Endothelial cell of umbilical vein (primary cell): ENCODE measurements around the gene MTA2. TPM values are rescaled to one million over a fixed set of nuclear protein-coding genes. Genes with fewer than 3 reads are reported as not detected.

Source experiments
- BruUV-seq: library from RNA; stranded (reverse); fragments of 400-500 nt; replicated peaks from 2 replicates; lab custom pipeline; 2021; lab: Mats Ljungman, UMichigan
- CTCF ChIA-PET: fragments of 300-600, 350-600 bp; sonication (Branson Sonifier 250); formaldehyde crosslinking; loops from one replicate; lab custom pipeline; 2021; ENCODE audit warnings: antibody characterized with exemption, inconsistent platforms; lab: Charles Lee
- POLR2A ChIA-PET: fragments of 300-600, 350-600 bp; sonication (Branson Sonifier 250); formaldehyde crosslinking; loops from one replicate; lab custom pipeline; 2021; ENCODE audit warnings: antibody characterized with exemption, inconsistent platforms; lab: Charles Lee
- DNase-seq: peaks from one replicate; pipeline ENCODE4 v3.0.0-alpha.2; 2011; ENCODE audit warnings: low read depth, low spot score
- FAIRE-seq: peaks from 2 replicates; lab custom pipeline; 2011; peaks lifted over from hg19 to GRCh38; lab: Jason Lieb, UNC
- H2AFZ ChIP-seq: 2 replicates; pipeline ENCODE4 v1.6.0; 2012; ENCODE audit warnings: low read depth, low read length, control low read depth, inconsistent platforms
- H3K27ac ChIP-seq: 2 replicates; pipeline ENCODE4 v1.5.1; 2011; ENCODE audit warnings: low read depth, mild to moderate bottlenecking, control low read depth, low read length, moderate library complexity; ENCODE audit not compliant: insufficient read depth
- H3K27me3 ChIP-seq, 2 experiments: 2 replicates each; pipeline versions ENCODE4 v1.6.0 to v1.6.1; 2011; ENCODE audit warnings: low read length in 2 of 2, mixed read lengths in 1 of 2; ENCODE audit not compliant: control insufficient read depth in 2 of 2, insufficient read depth in 2 of 2
- H3K36me3 ChIP-seq, 2 experiments: 2 replicates in 1 of 2; 3 replicates in 1 of 2; pipeline ENCODE4 v1.5.1; 2011; ENCODE audit warnings: low read length in 2 of 2, mild to moderate bottlenecking in 1 of 2, moderate library complexity in 1 of 2; ENCODE audit not compliant: control insufficient read depth in 2 of 2, insufficient read depth in 2 of 2; ENCODE audit errors: extremely low read depth in 1 of 2
- H3K4me1 ChIP-seq: 3 replicates; pipeline ENCODE4 v1.5.1; 2011; ENCODE audit warnings: mild to moderate bottlenecking, low read length; ENCODE audit not compliant: control insufficient read depth, insufficient read depth; ENCODE audit errors: extremely low read depth
- H3K4me2 ChIP-seq: 2 replicates; pipeline ENCODE4 v1.6.1; 2011; ENCODE audit warnings: low read length, control low read depth, mixed read lengths; ENCODE audit not compliant: insufficient read depth
- H3K4me3 ChIP-seq, 3 experiments: fragments of 200-600 bp in 1 of 3; sonication (generic), shearing (Covaris generic) in 1 of 3; replicated peaks in 1 of 3; 2 replicates each; pipeline ENCODE4 v1.5.1; 2011 to 2016; ENCODE audit warnings: control low read depth in 3 of 3, low read length in 3 of 3, mild to moderate bottlenecking in 2 of 3, inconsistent platforms in 1 of 3, low read depth in 1 of 3, moderate library complexity in 1 of 3; ENCODE audit not compliant: insufficient read depth in 1 of 3
- H3K79me2 ChIP-seq: 2 replicates; pipeline ENCODE4 v1.6.0; 2012; ENCODE audit warnings: low read length, inconsistent platforms; ENCODE audit not compliant: control insufficient read depth, insufficient read depth
- H3K9ac ChIP-seq: replicated peaks from 2 replicates; pipeline ENCODE3; 2011; ENCODE audit warnings: low read length, control low read depth; ENCODE audit not compliant: insufficient read depth; ENCODE audit errors: extremely low read depth
- H3K9me1 ChIP-seq: replicated peaks from 3 replicates; pipeline ENCODE4 v1.6.0; 2011; ENCODE audit warnings: mild to moderate bottlenecking, low read length; ENCODE audit not compliant: control insufficient read depth, insufficient read depth; ENCODE audit errors: extremely low read depth
- H3K9me3 ChIP-seq: replicated peaks from 2 replicates; pipeline ENCODE4 v1.5.1; 2012; ENCODE audit warnings: low read length, inconsistent platforms; ENCODE audit not compliant: control insufficient read depth, insufficient read depth
- H4K20me1 ChIP-seq: replicated peaks from 2 replicates; pipeline ENCODE3; 2011; ENCODE audit warnings: mild to moderate bottlenecking, low read length; ENCODE audit not compliant: control insufficient read depth, insufficient read depth; ENCODE audit errors: extremely low read depth
- EZH2 ChIP-seq: IDR thresholded peaks from 2 replicates; pipeline ENCODE4 v1.6.1; 2012; ENCODE audit warnings: borderline replicate concordance, low read depth, mild to moderate bottlenecking, moderate library complexity, low read length, inconsistent platforms; ENCODE audit not compliant: severe bottlenecking
- FOS ChIP-seq: IDR thresholded peaks from 2 replicates; pipeline ENCODE4 v1.6.1; 2011; ENCODE audit warnings: mild to moderate bottlenecking, low read length, moderate library complexity, borderline replicate concordance; ENCODE audit not compliant: insufficient read depth
- GATA2 ChIP-seq: IDR thresholded peaks from 2 replicates; pipeline ENCODE4 v1.7.0; 2011; ENCODE audit warnings: low read depth, mild to moderate bottlenecking, moderate library complexity, mixed read lengths, low read length; ENCODE audit not compliant: insufficient read length, insufficient read depth
- JUN ChIP-seq: IDR thresholded peaks from 2 replicates; pipeline ENCODE4 v1.6.1; 2011; ENCODE audit warnings: borderline replicate concordance, low read depth; ENCODE audit not compliant: insufficient read length, insufficient read depth
- MYC ChIP-seq: IDR thresholded peaks from one replicate; pipeline ENCODE4 v1.6.1; 2011; ENCODE audit warnings: mild to moderate bottlenecking, low read depth, low read length
- POLR2A ChIP-seq: IDR thresholded peaks from 2 replicates; pipeline ENCODE4 v1.6.1; 2012; ENCODE audit warnings: low read depth, mild to moderate bottlenecking, control low read depth, low read length
- POLR2AphosphoS5 ChIP-seq: IDR thresholded peaks from 2 replicates; pipeline ENCODE4 v1.6.1; 2012; ENCODE audit warnings: low read depth, mild to moderate bottlenecking, control low read depth, low read length, moderate library complexity; ENCODE audit not compliant: insufficient read depth
- dilution Hi-C: fragments of 300-500 bp; cut with MboI; formaldehyde crosslinking; loops from one replicate; pipeline ENCODE4 v1.15.0; 2019; ENCODE audit warnings: low sequenced_read_pairs; ENCODE audit not compliant: extremely low pct_ligation_motif_present
- intact Hi-C: fragments of 100-400 bp; cut with micrococcal nuclease; formaldehyde crosslinking; loops from one replicate; pipeline ENCODE4 v1.10.0; 2022
- polyA plus RNA-seq, 4 experiments: library from polyadenylated mRNA; depleted of rRNA in 3 of 4; stranded (reverse) in 3 of 4; unstranded in 1 of 4; fragments of >200 nt; gene quantifications; 2 replicates each; pipeline versions ENCODE4 v1.2.1 to v1.2.3, GENCODE V29; 2011 to 2012; ENCODE audit warnings: missing spikeins in 1 of 4
- total RNA-seq: library from RNA; stranded (reverse); gene quantifications from 2 replicates; pipeline ENCODE4 v1.2.3, GENCODE V29; 2021
- TF ChIP-seq, protein P1 (sequence below): IDR thresholded peaks from 2 replicates; pipeline ENCODE4 v1.6.1; 2011; ENCODE audit not compliant: insufficient read depth, insufficient read length

The MTA2 gene
- total and polyA plus RNA-seq, 2 donors (not counting 3 experiments of a cell fraction or from before 2014, with no cell fraction given), result 40.4 to 166 TPM

DNA sequence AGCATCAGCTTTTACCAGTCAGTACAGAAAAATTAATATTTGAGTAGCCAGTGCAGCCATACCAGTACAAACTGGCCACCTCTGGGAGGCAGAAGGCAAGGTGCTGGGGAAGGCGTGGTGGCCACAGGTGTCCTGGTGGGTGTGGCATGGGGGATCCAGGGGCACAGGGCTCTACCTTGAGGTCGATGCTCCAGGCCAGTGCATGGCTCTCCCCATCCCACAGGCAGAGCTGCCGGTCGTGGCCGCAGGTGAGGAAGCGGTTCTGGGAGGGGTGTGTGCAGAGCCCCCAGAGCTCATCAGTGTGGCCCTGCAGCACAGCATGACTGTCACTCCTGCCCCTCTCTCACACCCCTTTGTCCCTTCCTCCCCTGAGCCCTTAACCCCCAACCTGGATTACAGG, 3.8 kb upstream of the MTA2 start:
- ChIA-PET POLR2A (no interaction called here), CTCF (interaction anchor here (1.9 kb wide), 1 partner anchor 181 kb away, joined by 4 read pairs; no protein-coding TSS in a partner anchor)
- H2AFZ ChIP-seq, result no peak overlapping the region
- intact Hi-C loops, result no loop called here
- peaks cover 7% of the 10 kb centered on the region for H3K4me1 ChIP-seq
- H3K27me3 ChIP-seq, result no peaks in the 10 kb centered on the region
- H3K4me3 ChIP-seq, result no peak overlapping the region
- H3K27ac ChIP-seq, result no peak overlapping the region
- H3K9me1 ChIP-seq, result no peaks in the 10 kb centered on the region
- H4K20me1 ChIP-seq, result no peaks in the 10 kb centered on the region
- TF ChIP-seq GATA2, result no peak
- no peak for TF ChIP-seq EZH2
- TF ChIP-seq POLR2A, result no peak
- TF ChIP-seq, protein P1, sequence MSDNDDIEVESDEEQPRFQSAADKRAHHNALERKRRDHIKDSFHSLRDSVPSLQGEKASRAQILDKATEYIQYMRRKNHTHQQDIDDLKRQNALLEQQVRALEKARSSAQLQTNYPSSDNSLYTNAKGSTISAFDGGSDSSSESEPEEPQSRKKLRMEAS, result no peak
- TF ChIP-seq FOS, result no peak
- TF ChIP-seq POLR2AphosphoS5, result no peak
- no peak for TF ChIP-seq JUN
- no peak for TF ChIP-seq MYC
- no peak overlapping the region for H3K4me2 ChIP-seq
- H3K79me2 ChIP-seq, result peaks cover 10% of the 10 kb centered on the region
- no peak overlapping the region for H3K9ac ChIP-seq
- dilution Hi-C loops, result no loop called here
- peaks cover 0 to 13% of the 10 kb centered on the region in 2 experiments for H3K36me3 ChIP-seq
- no peak for DNase-seq
- H3K9me3 ChIP-seq, result no peaks in the 10 kb centered on the region
- no peak for FAIRE-seq
- BruUV-seq, result no TSS peak
